Measurements from ENCODE around the gene CCAR1.
"Not testable (repeated sequence)": the region's sequence is repeated elsewhere in the genome, so short reads cannot be mapped to it uniquely, and the experiment has no call there.

CCAR1 gene

GRCh38 chr10:68767407-68767806 is 46.4 kb downstream of the CCAR1 start:
- not testable (repeated sequence) for DNase-seq

GRCh38 chr10:68781613-68782574 is 60.9 kb downstream of the CCAR1 start:
- DNase-seq, result no peak

GRCh38 chr10:68784476-68784875 is 63.4 kb downstream of the CCAR1 start:
- no peak for DNase-seq

GRCh38 chr10:68787813-68788212 is 66.8 kb downstream of the CCAR1 start:
- no peak for DNase-seq

GRCh38 chr10:68790476-68790875 is 69.4 kb downstream of the CCAR1 start:
- no peak for DNase-seq

GRCh38 chr10:68792115-68792514 is 71.1 kb downstream of the CCAR1 start:
- DNase-seq, result no peak

GRCh38 chr10:68795886-68796532 is 75.0 kb downstream of the CCAR1 start:
- DNase-seq, result no peak

GRCh38 chr10:68796605-68797004 is 75.6 kb downstream of the CCAR1 start:
- no peak for DNase-seq

- DNase-seq, result no peak
These were observed 79.2 kb downstream of the CCAR1 start for GRCh38 chr10:68800211-68800610.

GRCh38 chr10:68804692-68805091 is 83.7 kb downstream of the CCAR1 start:
- no peak for DNase-seq

GRCh38 chr10:68810830-68811229 is 89.8 kb downstream of the CCAR1 start:
- DNase-seq, result not testable (repeated sequence)

GRCh38 chr10:68811314-68812009 is 90.4 kb downstream of the CCAR1 start:
- DNase-seq, result no peak

- DNase-seq, result no peak
These were observed 91.4 kb downstream of the CCAR1 start for GRCh38 chr10:68812420-68812819.

- no peak for DNase-seq
These were observed 92.5 kb downstream of the CCAR1 start for GRCh38 chr10:68813559-68813958.

- no peak for DNase-seq
These were observed 95.9 kb downstream of the CCAR1 start for GRCh38 chr10:68816796-68817412.

- not testable (repeated sequence) for DNase-seq
These were observed 99.3 kb downstream of the CCAR1 start for GRCh38 chr10:68820359-68820758.

GRCh38 chr10:68822626-68823025 is 101.6 kb downstream of the CCAR1 start:
- DNase-seq, result not testable (repeated sequence)

- peak; percentile 43 to 46 for DNase-seq
These were observed 105.9 kb downstream of the CCAR1 start, which contains the start of gene STOX1 for GRCh38 chr10:68826764-68827591. TSS of gene STOX1 (plus strand) at chr10:68827531. CDS start at chr10:68827624, 93 bp downstream.

GRCh38 chr10:68827592-68827959 is 106.5 kb downstream of the CCAR1 start:
- DNase-seq, result not testable (repeated sequence)

- not testable (repeated sequence) for DNase-seq
These were observed 107.1 kb downstream of the CCAR1 start for GRCh38 chr10:68828083-68828601.

- no peak for DNase-seq
These were observed 107.8 kb downstream of the CCAR1 start for GRCh38 chr10:68828833-68829232.

GRCh38 chr10:68829521-68829920 is 108.5 kb downstream of the CCAR1 start:
- no peak for DNase-seq

Measured in CD4-positive, alpha-beta T cell treated with Interleukin-4 for 1 hour (primary cell).